WTC11 (cell line): Measurements from ENCODE around the gene CA10. TPM values are rescaled to one million over a fixed set of nuclear protein-coding genes. Genes with fewer than 3 reads are reported as not detected.

Experiments used
- ATAC-seq: fragments of 200-7000 bp; cut with Tn5 transposase; 2 replicates; pipeline ENCODE4 v1.10.0; 2021; ENCODE audit warnings: mild to moderate bottlenecking, moderate library complexity
- CTCF ChIA-PET: fragments of 300-600 bp; sonication (Branson Sonifier 250); formaldehyde crosslinking; loops from one replicate; lab custom pipeline; 2021; ENCODE audit warnings: antibody characterized with exemption; lab: Charles Lee
- POLR2A ChIA-PET: fragments of 350-600 bp; sonication (Branson Sonifier 250); formaldehyde crosslinking; loops from one replicate; lab custom pipeline; 2021; ENCODE audit warnings: antibody characterized with exemption; lab: Charles Lee
- DNase-seq: peaks from one replicate; pipeline ENCODE4 v3.0.0; 2021; ENCODE audit warnings: low spot score
- H3K27ac Mint-ChIP-seq: 2 replicates; pipeline ENCODE4 v1.8.0; 2021; ENCODE audit warnings: mixed read lengths
- H3K27me3 Mint-ChIP-seq: 2 replicates; pipeline ENCODE4 v1.8.0; 2021; ENCODE audit warnings: low read depth, mild to moderate bottlenecking, moderate library complexity, mixed read lengths
- H3K36me3 Mint-ChIP-seq: 2 replicates; pipeline ENCODE4 v1.8.0; 2021; ENCODE audit warnings: mixed read lengths
- H3K4me1 Mint-ChIP-seq: 2 replicates; pipeline ENCODE4 v1.8.0; 2022; ENCODE audit warnings: mixed read lengths
- H3K4me3 Mint-ChIP-seq: 2 replicates; pipeline ENCODE4 v1.8.0; 2021; ENCODE audit warnings: mild to moderate bottlenecking, moderate library complexity, mixed read lengths
- H3K9me3 Mint-ChIP-seq: 2 replicates; pipeline ENCODE4 v1.8.0; 2021; ENCODE audit warnings: mixed read lengths
- AFF4 ChIP-seq: sonication (generic); formaldehyde crosslinking; IDR thresholded peaks from 2 replicates; pipeline ENCODE4 v1.8.1; 2023; ENCODE audit warnings: mild to moderate bottlenecking, missing genetic modification reagents, borderline replicate concordance
- ATF1 ChIP-seq: sonication (generic); formaldehyde crosslinking; IDR thresholded peaks from 2 replicates; pipeline ENCODE4 v1.8.1; 2023; ENCODE audit warnings: mild to moderate bottlenecking, moderate library complexity, missing genetic modification reagents
- FOXK1 ChIP-seq: sonication (generic); formaldehyde crosslinking; IDR thresholded peaks from 2 replicates; pipeline ENCODE4 v1.8.0; 2022; ENCODE audit warnings: mild to moderate bottlenecking, moderate library complexity, missing genetic modification reagents
- GRHL2 ChIP-seq: fragments of 250-450 bp; sonication (Bioruptor Pico); IDR thresholded peaks from 2 replicates; pipeline ENCODE4 v1.8.0; 2022; ENCODE audit warnings: mild to moderate bottlenecking, moderate library complexity; ENCODE audit not compliant: insufficient replicate concordance, severe bottlenecking
- JUN ChIP-seq: sonication (generic); formaldehyde crosslinking; IDR thresholded peaks from 2 replicates; pipeline ENCODE4 v1.8.0; 2023; ENCODE audit warnings: mild to moderate bottlenecking, missing genetic modification reagents
- PRDM15 ChIP-seq: sonication (generic); formaldehyde crosslinking; IDR thresholded peaks from 2 replicates; pipeline ENCODE4 v1.8.0; 2022; ENCODE audit warnings: missing genetic modification reagents
- RELA ChIP-seq: sonication (generic); formaldehyde crosslinking; IDR thresholded peaks from 2 replicates; pipeline ENCODE4 v1.8.1; 2022; ENCODE audit warnings: missing genetic modification reagents, mild to moderate bottlenecking, borderline replicate concordance
- TCF7 ChIP-seq: sonication (generic); formaldehyde crosslinking; IDR thresholded peaks from 2 replicates; pipeline ENCODE4 v1.8.0; 2022; ENCODE audit warnings: mild to moderate bottlenecking, low read depth, missing genetic modification reagents, moderate library complexity
- TP53 ChIP-seq: sonication (generic); formaldehyde crosslinking; IDR thresholded peaks from 2 replicates; pipeline ENCODE4 v1.8.1; 2023; ENCODE audit warnings: mild to moderate bottlenecking, missing genetic modification reagents
- ZBTB21 ChIP-seq: sonication (generic); formaldehyde crosslinking; IDR thresholded peaks from 2 replicates; pipeline ENCODE4 v1.8.1; 2023; ENCODE audit warnings: mild to moderate bottlenecking, missing genetic modification reagents, borderline replicate concordance
- ZBTB43 ChIP-seq: sonication (generic); formaldehyde crosslinking; IDR thresholded peaks from 2 replicates; pipeline ENCODE4 v1.8.1; 2023; ENCODE audit warnings: mild to moderate bottlenecking, missing genetic modification reagents
- ZNF423 ChIP-seq: fragments of 250-450 bp; sonication (Bioruptor Pico); IDR thresholded peaks from 2 replicates; pipeline ENCODE4 v2.1.2; 2022; ENCODE audit warnings: mild to moderate bottlenecking, moderate library complexity
- ZNF425 ChIP-seq: fragments of 250-450 bp; sonication (Bioruptor Pico); conservative IDR thresholded peaks from 2 replicates; pipeline ENCODE4 v1.9.0; 2021; ENCODE audit warnings: mild to moderate bottlenecking
- ZNF532 ChIP-seq: fragments of 250-450 bp; sonication (Bioruptor Pico); IDR thresholded peaks from 2 replicates; pipeline ENCODE4 v1.9.0; 2021; ENCODE audit warnings: mild to moderate bottlenecking, borderline replicate concordance
- total RNA-seq: library from RNA; stranded (reverse); gene quantifications from 3 replicates; pipeline ENCODE4 v1.2.3, GENCODE V29; 2021

CA10 gene
- total RNA-seq, 1 experiment from 2014 or later, result 0.90 TPM

GRCh38 chr17:51778842-51779241, 379.7 kb downstream of the CA10 start:
- H3K36me3 Mint-ChIP-seq, result peaks cover 35% of the 10 kb centered on the region
- peaks cover 84% of the 10 kb centered on the region for H3K9me3 Mint-ChIP-seq
- TF ChIP-seq JUN (CRISPR knock-in tag), result no peak
- no peak for TF ChIP-seq ATF1 (CRISPR knock-in tag)
- TF ChIP-seq ZNF532 (CRISPR knock-in tag), result no peak
- no peak for TF ChIP-seq ZNF423 (CRISPR knock-in tag)
- TF ChIP-seq ZBTB43 (CRISPR knock-in tag), result no peak
- TF ChIP-seq PRDM15 (CRISPR knock-in tag), result no peak
- TF ChIP-seq ZBTB21, result no peak
- no peak for TF ChIP-seq RELA (CRISPR knock-in tag)
- TF ChIP-seq AFF4 (CRISPR knock-in tag), result no peak
- no peak for TF ChIP-seq FOXK1 (CRISPR knock-in tag)
- H3K27ac Mint-ChIP-seq, result no peak overlapping the region
- H3K27me3 Mint-ChIP-seq, result no peaks in the 10 kb centered on the region; the same call in none of the 2 replicates
- no peak for ATAC-seq
- CTCF ChIA-PET, result no interaction called here
- H3K4me3 Mint-ChIP-seq, result no peak overlapping the region
- POLR2A ChIA-PET, result no interaction called here
- DNase-seq, result no peak
- H3K4me1 Mint-ChIP-seq, result no peaks in the 10 kb centered on the region

- DNase-seq, result no peak
- H3K36me3 Mint-ChIP-seq, result peaks cover 39% of the 10 kb centered on the region
- POLR2A ChIA-PET, result no interaction called here
- H3K4me3 Mint-ChIP-seq, result no peak overlapping the region
- no peak overlapping the region for H3K27ac Mint-ChIP-seq
- CTCF ChIA-PET, result no interaction called here
- no peak for ATAC-seq
- H3K4me1 Mint-ChIP-seq, result no peaks in the 10 kb centered on the region
- peaks cover 75% of the 10 kb centered on the region for H3K9me3 Mint-ChIP-seq
- no peaks in the 10 kb centered on the region for H3K27me3 Mint-ChIP-seq
- TF ChIP-seq TCF7 (CRISPR knock-in tag) (no peak), GRHL2 (CRISPR knock-in tag) (no peak), ZNF425 (no peak), TP53 (CRISPR knock-in tag) (no peak), AFF4 (CRISPR knock-in tag) (no peak)
Observed at GRCh38 chr17:51770027-51770759, 388.3 kb downstream of the CA10 start.
